T-cell (primary cell): Measurements from ENCODE around the gene RNF181. TPM values are rescaled to one million over a fixed set of nuclear protein-coding genes. Genes with fewer than 3 reads are reported as not detected.

Experiments
- ATAC-seq, 4 experiments: fragments of 200-7000 bp in 3 of 4; fragments of 150-1000 bp in 1 of 4; cut with Tn5 transposase; replicated peaks in 1 of 4; 1 replicate in 3 of 4; 2 replicates in 1 of 4; pipeline ENCODE4 v1.10.0; 2021; ENCODE audit warnings: moderate library complexity in 3 of 4, mild to moderate bottlenecking in 2 of 4, moderate number of reproducible peaks in 1 of 4
- CTCF ChIA-PET, 2 donors: fragments of 300-600 bp; sonication (Branson Sonifier 250); formaldehyde crosslinking; loops; one replicate each; lab custom pipeline; 2022; ENCODE audit warnings: antibody characterized with exemption in 2 of 2; lab: Charles Lee
- POLR2A ChIA-PET, 2 donors: fragments of 300-600 bp; sonication (Branson Sonifier 250); formaldehyde crosslinking; loops; one replicate each; lab custom pipeline; 2022; ENCODE audit warnings: antibody characterized with exemption in 2 of 2; lab: Charles Lee
- DNase-seq, 35 experiments: peaks; one replicate each; pipeline versions ENCODE4 v3.0.0 to v3.0.0-alpha.2; 2013 to 2023
- H3K27ac ChIP-seq: one replicate; pipeline ENCODE4 v1.5.1; 2013; ENCODE audit warnings: low read length
- H3K27me3 ChIP-seq, 2 experiments: replicated peaks in 1 of 2; 1 replicate in 1 of 2; 2 replicates in 1 of 2; pipeline versions ENCODE4 v1.6.1 to v1.7.0; 2013; ENCODE audit warnings: low read length in 1 of 2, mixed read lengths in 1 of 2; ENCODE audit not compliant: control insufficient read depth in 2 of 2, insufficient read depth in 2 of 2; ENCODE audit errors: extremely low read depth in 1 of 2
- H3K36me3 ChIP-seq, 2 donors: 1 replicate in 1 of 2; 2 replicates in 1 of 2; pipeline versions ENCODE4 v1.6.1 to v1.7.0; 2013; ENCODE audit warnings: low read length in 1 of 2; ENCODE audit not compliant: control insufficient read depth in 2 of 2, insufficient read depth in 1 of 2; ENCODE audit errors: extremely low read depth in 1 of 2
- H3K4me1 ChIP-seq, 2 experiments: 1 replicate in 1 of 2; 2 replicates in 1 of 2; pipeline versions ENCODE4 v1.6.1 to v1.7.0; 2013; ENCODE audit warnings: low read length in 2 of 2, mixed read lengths in 1 of 2; ENCODE audit not compliant: insufficient read depth in 2 of 2, control insufficient read depth in 1 of 2; ENCODE audit errors: extremely low read depth in 1 of 2
- H3K4me3 ChIP-seq, 2 donors: 1 replicate in 1 of 2; 2 replicates in 1 of 2; pipeline versions ENCODE4 v1.5.1 to v1.7.0; 2013; ENCODE audit warnings: mild to moderate bottlenecking in 2 of 2, low read length in 1 of 2, moderate library complexity in 1 of 2; ENCODE audit not compliant: control insufficient read depth in 1 of 2; ENCODE audit errors: extremely low read depth in 1 of 2
- H3K9me3 ChIP-seq: 2 replicates; pipeline ENCODE4 v1.7.0; 2013
- H3K27ac Mint-ChIP-seq, 2 donors: one replicate each; pipeline ENCODE4 v1.8.0; 2020 to 2021; ENCODE audit warnings: mild to moderate bottlenecking in 2 of 2, mixed read lengths in 2 of 2
- H3K27me3 Mint-ChIP-seq, 2 donors: one replicate each; pipeline ENCODE4 v1.8.0; 2021 to 2022; ENCODE audit warnings: mixed read lengths in 2 of 2
- H3K36me3 Mint-ChIP-seq: one replicate; pipeline ENCODE4 v1.8.0; 2021; ENCODE audit warnings: mixed read lengths
- H3K4me1 Mint-ChIP-seq, 3 donors: one replicate each; pipeline ENCODE4 v1.8.0; 2020 to 2022; ENCODE audit warnings: mixed read lengths in 3 of 3, mild to moderate bottlenecking in 1 of 3
- H3K4me3 Mint-ChIP-seq, 3 donors: one replicate each; pipeline ENCODE4 v1.8.0; 2020 to 2022; ENCODE audit warnings: mild to moderate bottlenecking in 3 of 3, mixed read lengths in 3 of 3, moderate library complexity in 3 of 3
- H3K9me3 Mint-ChIP-seq, 3 donors: one replicate each; pipeline ENCODE4 v1.8.0; 2020 to 2022; ENCODE audit warnings: mixed read lengths in 3 of 3
- WGBS: methylation state at CpG from one replicate; pipeline ENCODE4 v1.1.5; 2013; ENCODE audit warnings: missing lambda C conversion rate; ENCODE audit not compliant: insufficient coverage; 5-methylcytosine and 5-hydroxymethylcytosine counted together
- total RNA-seq, 35 experiments: library from RNA in 6 of 35; stranded (reverse) in 6 of 35; fragments of 120-200 nt in 1 of 35; gene quantifications; one replicate each; pipeline versions ENCODE4 v1.2.1 to v1.2.4 and lab custom pipeline; 2013 to 2026

Gene RNF181
- total RNA-seq, 5 donors from 2014 or later (not counting 1 experiment from before 2014, with no cell fraction given), result 49.9 to 74.6 (median 64.3) TPM

GRCh38 chr2:85598594-85599340, 3.2 kb downstream of the RNF181 start:
- ChIA-PET POLR2A (interaction anchor here in 1 of 2 donors (0.6 kb wide), 1 partner anchor 191 kb away, joined by 3 read pairs; no protein-coding TSS in a partner anchor), CTCF (no interaction called here)
- DNase-seq, result no peak
- Histone ChIP-seq H3K27me3 (no peaks in the 10 kb centered on the region), H3K4me3 (no peak overlapping the region), H3K4me1 (peaks cover 17 to 52% of the 10 kb centered on the region in 2 experiments), H3K36me3 (peaks cover 5 to 18% of the 10 kb centered on the region in 2 donors), H3K27ac (no peak overlapping the region), H3K9me3 (no peaks in the 10 kb centered on the region)
- Mint-ChIP-seq H3K9me3 (no peaks in the 10 kb centered on the region), H3K4me3 (no peak overlapping the region), H3K36me3 (peaks cover 3% of the 10 kb centered on the region), H3K4me1 (peaks cover 42 to 50% (median 48%) of the 10 kb centered on the region in 3 donors), H3K27ac (peak overlapping the region in 1 of 2 donors; percentile 2), H3K27me3 (no peaks in the 10 kb centered on the region)
- ATAC-seq, result no peak
- WGBS, result 93% methylated on average over 2 of the region's 14 CpGs

GRCh38 chr2:85599468-85600234, 4.1 kb downstream of the RNF181 start:
- Mint-ChIP-seq H3K27ac (peak overlapping the region in 1 of 2 donors; percentile 91), H3K9me3 (no peaks in the 10 kb centered on the region), H3K4me3 (no peak overlapping the region), H3K4me1 (peaks cover 40 to 47% (median 46%) of the 10 kb centered on the region in 3 donors), H3K27me3 (no peaks in the 10 kb centered on the region), H3K36me3 (peaks cover 3% of the 10 kb centered on the region)
- no peak overlapping the region for H3K4me3 ChIP-seq
- peaks cover 13 to 54% of the 10 kb centered on the region in 2 experiments for H3K4me1 ChIP-seq
- ATAC-seq (no peak), DNase-seq (no peak)
- 66% methylated on average over 17 of the region's 17 CpGs for WGBS
- ChIA-PET CTCF (no interaction called here), POLR2A (interaction anchor here in 1 of 2 donors (0.6 kb wide), 1 partner anchor 192 kb away, joined by 3 read pairs; no protein-coding TSS in a partner anchor)
- no peaks in the 10 kb centered on the region for H3K27me3 ChIP-seq
- H3K36me3 ChIP-seq, result peaks cover 5 to 18% of the 10 kb centered on the region in 2 donors
- H3K27ac ChIP-seq, result no peak overlapping the region
- H3K9me3 ChIP-seq, result no peaks in the 10 kb centered on the region

DNA sequence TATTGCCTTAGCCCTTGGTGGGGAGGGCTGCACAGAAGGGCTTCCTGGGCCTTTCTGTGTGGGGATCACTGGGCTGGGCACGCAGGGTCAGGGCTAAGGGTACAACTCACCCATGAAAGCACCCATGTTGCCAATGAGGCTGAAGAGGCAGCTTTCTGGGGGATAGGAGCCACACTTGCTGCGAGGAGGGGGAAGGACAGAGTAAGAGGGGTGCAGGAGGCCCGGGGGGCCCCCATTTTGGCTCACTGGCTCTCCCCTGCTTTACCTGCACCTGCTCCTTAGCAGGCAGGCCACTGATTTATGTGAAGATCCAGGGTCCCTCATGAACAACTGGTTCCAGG, 4.7 kb downstream of the RNF181 start:
- WGBS, result 94% methylated on average over 2 of the region's 3 CpGs
- DNase-seq (no peak), ATAC-seq (no peak)
- Mint-ChIP-seq H3K4me1 (peaks cover 41 to 49% (median 47%) of the 10 kb centered on the region in 3 donors), H3K27me3 (no peaks in the 10 kb centered on the region), H3K36me3 (peaks cover 3% of the 10 kb centered on the region), H3K27ac (peak overlapping the region; percentile 43 to 91), H3K4me3 (peak overlapping the region in 2 of 3 donors; percentile 82 to 85), H3K9me3 (no peaks in the 10 kb centered on the region)
- H3K9me3 ChIP-seq, result no peaks in the 10 kb centered on the region
- ChIA-PET POLR2A (interaction anchor here in 1 of 2 donors (0.6 kb wide), 1 partner anchor 10 kb away, joined by 3 read pairs; no protein-coding TSS in a partner anchor), CTCF (interaction anchor here in 1 of 2 donors (0.5 kb wide), 1 partner anchor 897 kb away, joined by 3 read pairs; no protein-coding TSS in a partner anchor)
- H3K36me3 ChIP-seq, result peaks cover 5 to 18% of the 10 kb centered on the region in 2 donors
- H3K4me3 ChIP-seq, result no peak overlapping the region
- H3K4me1 ChIP-seq, result peaks cover 12 to 51% of the 10 kb centered on the region in 2 experiments
- no peak overlapping the region for H3K27ac ChIP-seq
- no peaks in the 10 kb centered on the region for H3K27me3 ChIP-seq

DNA sequence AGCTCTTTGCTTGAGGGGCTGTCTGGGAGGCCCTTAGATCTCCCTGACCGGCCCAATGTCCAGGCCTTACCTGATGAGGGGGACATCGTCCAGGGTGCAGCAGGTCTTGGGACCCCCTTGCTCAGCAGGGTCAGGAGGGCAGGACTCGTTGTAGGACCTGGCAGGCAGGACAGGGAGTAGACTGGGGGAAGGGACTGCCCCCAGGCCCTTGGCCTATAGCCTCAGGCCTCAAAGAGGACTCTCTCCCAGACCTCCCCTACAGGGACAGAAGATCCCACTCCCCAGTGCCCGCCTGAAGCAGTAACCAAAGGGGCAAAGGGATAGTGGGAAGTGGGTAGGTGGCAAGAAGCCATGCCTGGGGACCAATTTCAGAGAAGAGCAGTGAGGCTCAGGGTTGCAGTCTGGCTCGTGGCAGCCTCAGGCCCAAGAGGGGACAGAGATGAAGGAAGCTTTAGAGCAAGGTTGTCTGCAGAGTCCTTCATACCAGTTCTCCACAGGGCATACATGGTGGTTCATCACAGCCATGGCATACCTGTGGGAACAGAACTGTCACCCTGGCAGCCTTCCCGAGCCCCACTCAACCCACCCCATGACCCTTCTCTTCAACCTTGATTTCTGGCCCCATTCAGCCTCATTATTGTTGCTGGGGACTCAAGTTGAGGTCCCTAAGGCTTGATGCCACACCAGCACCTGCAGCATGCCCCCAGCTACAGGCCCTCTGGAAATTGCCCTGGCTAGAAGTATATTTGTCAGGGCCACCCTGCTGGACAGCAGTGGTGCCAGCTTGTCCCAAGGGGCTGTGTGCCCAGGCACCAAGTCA, 5.6 kb downstream of the RNF181 start:
- Histone ChIP-seq H3K9me3 (no peaks in the 10 kb centered on the region), H3K27ac (peak overlapping the region; percentile 45), H3K36me3 (peaks cover 5 to 18% of the 10 kb centered on the region in 2 donors), H3K4me1 (peaks cover 10 to 47% of the 10 kb centered on the region in 2 experiments), H3K27me3 (no peaks in the 10 kb centered on the region), H3K4me3 (no peak overlapping the region)
- 100% methylated on average over 2 of the region's 6 CpGs for WGBS
- DNase-seq (no peak), ATAC-seq (no peak)
- POLR2A ChIA-PET, result interaction anchor here in 1 of 2 donors (0.6 kb wide), 1 partner anchor 9 kb away, joined by 3 read pairs; no protein-coding TSS in a partner anchor
- H3K4me1 Mint-ChIP-seq, result peaks cover 32 to 50% (median 45%) of the 10 kb centered on the region in 3 donors
- no peaks in the 10 kb centered on the region for H3K27me3 Mint-ChIP-seq
- peak overlapping the region; percentile 87 to 91 for H3K27ac Mint-ChIP-seq
- CTCF ChIA-PET, result interaction anchor here (0.5 to 0.9 kb wide), 3 partner anchors 52 to 896 kb away, joined by 3 to 6 read pairs (median 3); no protein-coding TSS in a partner anchor
- H3K9me3 Mint-ChIP-seq, result no peaks in the 10 kb centered on the region
- H3K4me3 Mint-ChIP-seq, result peak overlapping the region; percentile 80 to 85 (median 82)
- no peaks in the 10 kb centered on the region for H3K36me3 Mint-ChIP-seq

GRCh38 chr2:85601771-85602475, 6.4 kb downstream of the RNF181 start:
- H3K4me3 ChIP-seq, result peak overlapping the region; percentile 81 to 96
- H3K4me1 Mint-ChIP-seq, result peaks cover 25 to 46% (median 37%) of the 10 kb centered on the region in 3 donors
- H3K27me3 ChIP-seq, result no peaks in the 10 kb centered on the region
- peaks cover 5 to 15% of the 10 kb centered on the region in 2 donors for H3K36me3 ChIP-seq
- H3K9me3 Mint-ChIP-seq, result no peaks in the 10 kb centered on the region
- peak overlapping the region; percentile 80 to 85 (median 82) for H3K4me3 Mint-ChIP-seq
- H3K27ac Mint-ChIP-seq, result peak overlapping the region; percentile 87 to 91
- peaks cover 5 to 39% of the 10 kb centered on the region in 2 experiments for H3K4me1 ChIP-seq
- ATAC-seq (peak; percentile 8 to 16 (median 12)), DNase-seq (peak in 1 of 35 experiments; percentile 15)
- ChIA-PET CTCF (interaction anchor here (0.6 to 0.9 kb wide), 2 partner anchors 53 to 632 kb away, joined by 3 to 6 read pairs; no protein-coding TSS in a partner anchor), POLR2A (no interaction called here)
- no peaks in the 10 kb centered on the region for H3K27me3 Mint-ChIP-seq
- 15% methylated on average over 34 of the region's 36 CpGs for WGBS
- no peaks in the 10 kb centered on the region for H3K36me3 Mint-ChIP-seq
- H3K9me3 ChIP-seq, result no peaks in the 10 kb centered on the region
- H3K27ac ChIP-seq, result peak overlapping the region; percentile 45
